Ovary (tissue), 9 donors: ENCODE data around the gene MED12. TPM values are rescaled to one million over a fixed set of nuclear protein-coding genes. Genes with fewer than 3 reads are reported as not detected.

ENCODE experiments used
- DNase-seq, 5 donors: peaks; one replicate each; pipeline ENCODE4 v3.0.0-alpha.2; 2019 to 2020
- H3K27ac ChIP-seq, 2 donors: fragments of 200-600 bp; one replicate each; pipeline versions ENCODE4 v1.5.1 to v1.8.0; 2019 to 2022
- H3K27me3 ChIP-seq: fragments of 200-600 bp; one replicate; pipeline ENCODE4 v1.8.0; 2022
- H3K36me3 ChIP-seq: fragments of 200-600 bp; sonication (generic); one replicate; pipeline ENCODE4 v1.5.1; 2019
- H3K4me1 ChIP-seq: one replicate; pipeline ENCODE4 v1.8.1; 2013; ENCODE audit warnings: mild to moderate bottlenecking, moderate library complexity; ENCODE audit not compliant: insufficient read depth
- H3K4me3 ChIP-seq: fragments of 200-600 bp; sonication (generic); one replicate; pipeline ENCODE4 v1.5.1; 2017
- H3K9me3 ChIP-seq, 2 donors: fragments of 200-600 bp in 1 of 2; sonication (generic) in 1 of 2; one replicate each; pipeline versions ENCODE4 v1.5.1 to v1.8.1; 2013 to 2019; ENCODE audit warnings: mild to moderate bottlenecking in 1 of 2, moderate library complexity in 1 of 2
- EP300 ChIP-seq: sonication (generic); formaldehyde crosslinking; IDR thresholded peaks from one replicate; pipeline ENCODE4 v1.6.1; 2017; ENCODE audit warnings: antibody characterized with exemption
- POLR2A ChIP-seq: fragments of 450-650 bp; IDR thresholded peaks from one replicate; pipeline ENCODE4 v1.6.1; 2017; ENCODE audit warnings: antibody characterized with exemption, mild to moderate bottlenecking, moderate library complexity
- WGBS, 3 donors: extraction: QIAGEN DNeasy Blood & Tissue Kit in 1 of 3; methylation state at CpG; one replicate each; pipeline versions ENCODE4 v1.1.5 to v1.1.7; 2013 to 2017; 5-methylcytosine and 5-hydroxymethylcytosine counted together
- intact Hi-C, 4 donors: fragments of 100-400 bp; cut with DNase I; formaldehyde crosslinking; loops; one replicate each; pipeline versions ENCODE4 v1.11.0 to v1.15.1; 2022 to 2023
- polyA plus RNA-seq, 2 donors: library from polyadenylated mRNA; stranded (reverse); fragments of 200-250 nt in 1 of 2; fragments of 350-450 nt in 1 of 2; fragmentation: Illumina TruSeq in 1 of 2; extraction: RNeasy Lipid Tissue Mini Kit (QIAGEN cat#74804) in 1 of 2; gene quantifications; one replicate each; pipeline ENCODE4 v1.2.3, GENCODE V29; 2013 to 2014
- total RNA-seq, 7 donors: library from RNA; depleted of rRNA in 2 of 7; stranded (reverse); fragments of >200 nt in 2 of 7; fragmentation: NEBNext Ultra II Directional in 3 of 7; extraction: Animal tissue kit (Norgen Biotek cat#: 25700) in 3 of 7; gene quantifications; one replicate each; pipeline versions ENCODE4 v1.1.0 to v1.2.4, GENCODE V29; 2016 to 2023
- TF ChIP-seq, protein P1 (sequence below), 3 donors: fragments of 450-650 bp in 2 of 3; fragments of 200-600 bp in 1 of 3; IDR thresholded peaks; one replicate each; pipeline versions ENCODE4 v1.5.1 to v1.8.0; 2016 to 2022; ENCODE audit warnings: antibody characterized with exemption in 3 of 3, mild to moderate bottlenecking in 1 of 3
- donor health status: DM: no; HTN: no; CAD: no; lungs with moderate emphysema.
- donor health status: DM: no; HTN: no; CAD: no.
- donor health status: Bipolar disorder and iron deficiency.
- donor health status: DM: yes; HTN: yes; CAD: no.
- donor health status: DM: no; HTN: no; CAD: no.
- donor health status: DM: yes; HTN: yes; CAD: no.

The MED12 gene
- total and polyA plus RNA-seq, 9 donors = 27.8 to 68.4 (median 52.2) TPM

DNA sequence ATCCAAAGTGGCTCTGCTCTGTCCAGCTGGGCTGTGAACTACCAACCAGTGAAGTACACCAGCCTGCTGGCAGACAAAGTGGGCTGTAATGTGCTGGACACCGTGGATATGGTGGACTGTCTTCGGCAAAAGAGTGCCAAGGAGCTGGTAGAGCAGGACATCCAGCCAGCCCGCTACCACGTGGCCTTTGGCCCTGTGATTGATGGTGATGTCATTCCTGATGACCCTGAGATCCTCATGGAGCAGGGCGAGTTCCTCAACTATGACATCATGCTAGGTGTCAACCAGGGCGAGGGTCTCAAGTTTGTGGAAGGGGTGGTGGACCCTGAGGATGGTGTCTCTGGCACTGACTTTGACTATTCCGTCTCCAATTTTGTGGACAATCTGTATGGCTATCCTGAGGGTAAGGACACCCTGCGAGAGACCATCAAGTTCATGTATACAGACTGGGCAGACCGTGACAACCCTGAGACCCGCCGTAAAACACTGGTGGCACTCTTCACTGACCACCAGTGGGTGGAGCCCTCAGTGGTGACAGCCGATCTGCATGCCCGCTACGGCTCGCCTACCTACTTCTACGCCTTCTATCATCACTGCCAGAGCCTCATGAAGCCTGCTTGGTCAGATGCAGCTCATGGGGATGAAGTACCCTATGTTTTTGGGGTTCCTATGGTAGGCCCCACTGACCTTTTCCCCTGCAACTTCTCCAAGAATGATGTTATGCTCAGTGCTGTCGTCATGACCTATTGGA lies 48.8 kb downstream of the MED12 start:
- Histone ChIP-seq H3K36me3 (no peaks in the 10 kb centered on the region), H3K4me3 (no peak overlapping the region), H3K4me1 (no peaks in the 10 kb centered on the region), H3K9me3 (no peaks in the 10 kb centered on the region), H3K27ac (no peak overlapping the region), H3K27me3 (no peaks in the 10 kb centered on the region)
- intact Hi-C loops = no loop called here
- no peak for DNase-seq
- 80 to 86% (median 83%) methylated on average over 17 of the region's 17 CpGs for WGBS, 3 donors
- TF ChIP-seq, protein P1, sequence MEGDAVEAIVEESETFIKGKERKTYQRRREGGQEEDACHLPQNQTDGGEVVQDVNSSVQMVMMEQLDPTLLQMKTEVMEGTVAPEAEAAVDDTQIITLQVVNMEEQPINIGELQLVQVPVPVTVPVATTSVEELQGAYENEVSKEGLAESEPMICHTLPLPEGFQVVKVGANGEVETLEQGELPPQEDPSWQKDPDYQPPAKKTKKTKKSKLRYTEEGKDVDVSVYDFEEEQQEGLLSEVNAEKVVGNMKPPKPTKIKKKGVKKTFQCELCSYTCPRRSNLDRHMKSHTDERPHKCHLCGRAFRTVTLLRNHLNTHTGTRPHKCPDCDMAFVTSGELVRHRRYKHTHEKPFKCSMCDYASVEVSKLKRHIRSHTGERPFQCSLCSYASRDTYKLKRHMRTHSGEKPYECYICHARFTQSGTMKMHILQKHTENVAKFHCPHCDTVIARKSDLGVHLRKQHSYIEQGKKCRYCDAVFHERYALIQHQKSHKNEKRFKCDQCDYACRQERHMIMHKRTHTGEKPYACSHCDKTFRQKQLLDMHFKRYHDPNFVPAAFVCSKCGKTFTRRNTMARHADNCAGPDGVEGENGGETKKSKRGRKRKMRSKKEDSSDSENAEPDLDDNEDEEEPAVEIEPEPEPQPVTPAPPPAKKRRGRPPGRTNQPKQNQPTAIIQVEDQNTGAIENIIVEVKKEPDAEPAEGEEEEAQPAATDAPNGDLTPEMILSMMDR (IDR thresholded peaks at IDR 0.05) = no peak
- TF ChIP-seq EP300 (no peak), POLR2A (no peak)

DNA sequence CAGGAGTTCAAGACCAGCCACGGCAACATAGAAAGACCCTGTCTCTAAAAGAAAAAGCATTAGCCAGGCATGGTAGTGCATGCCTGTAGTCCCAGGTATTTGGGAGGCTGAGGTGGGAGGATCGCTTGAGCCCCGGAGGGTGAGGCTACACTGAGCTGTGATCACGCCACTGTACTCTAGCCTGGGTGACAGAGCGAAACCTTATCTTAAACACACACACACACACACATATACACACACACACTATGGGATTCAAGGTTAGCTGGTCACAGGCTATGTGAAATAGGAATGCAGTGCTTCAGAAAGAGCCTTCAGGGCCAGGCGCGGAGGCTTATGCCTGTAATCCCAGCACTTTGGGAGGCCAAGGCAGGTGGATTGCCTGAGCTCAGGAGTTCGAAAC lies 49.7 kb downstream of the MED12 start:
- Histone ChIP-seq H3K4me1 (no peaks in the 10 kb centered on the region), H3K9me3 (no peaks in the 10 kb centered on the region), H3K4me3 (no peak overlapping the region), H3K27me3 (no peaks in the 10 kb centered on the region), H3K27ac (no peak overlapping the region), H3K36me3 (no peaks in the 10 kb centered on the region)
- 88 to 94% (median 92%) methylated on average over 8 of the region's 8 CpGs for WGBS, 3 donors
- TF ChIP-seq EP300 (no peak), POLR2A (no peak)
- TF ChIP-seq, protein P1 (IDR thresholded peaks at IDR 0.05) = no peak
- DNase-seq = no peak
- intact Hi-C loops = no loop called here

DNA sequence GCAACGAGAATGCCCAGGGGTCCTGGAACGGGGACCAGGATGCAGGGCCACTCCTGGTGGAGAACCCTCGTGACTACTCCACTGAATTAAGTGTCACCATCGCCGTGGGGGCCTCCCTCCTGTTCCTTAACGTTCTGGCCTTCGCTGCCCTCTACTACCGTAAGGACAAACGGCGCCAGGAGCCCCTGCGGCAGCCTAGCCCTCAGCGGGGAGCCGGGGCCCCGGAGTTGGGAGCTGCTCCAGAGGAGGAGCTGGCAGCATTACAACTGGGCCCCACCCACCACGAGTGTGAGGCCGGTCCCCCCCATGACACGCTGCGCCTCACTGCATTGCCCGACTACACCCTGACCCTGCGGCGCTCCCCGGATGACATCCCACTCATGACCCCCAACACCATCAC lies 51.2 kb downstream of the MED12 start:
- Histone ChIP-seq H3K27ac (no peak overlapping the region), H3K4me3 (no peak overlapping the region), H3K4me1 (no peaks in the 10 kb centered on the region), H3K36me3 (no peaks in the 10 kb centered on the region), H3K27me3 (no peaks in the 10 kb centered on the region), H3K9me3 (no peaks in the 10 kb centered on the region)
- no peak for DNase-seq
- WGBS, 3 donors = 83 to 90% (median 89%) methylated on average over 22 of the region's 22 CpGs
- TF ChIP-seq EP300 (no peak), POLR2A (no peak)
- TF ChIP-seq, protein P1 (IDR thresholded peaks at IDR 0.05) = no peak
- intact Hi-C loops = no loop called here

DNA sequence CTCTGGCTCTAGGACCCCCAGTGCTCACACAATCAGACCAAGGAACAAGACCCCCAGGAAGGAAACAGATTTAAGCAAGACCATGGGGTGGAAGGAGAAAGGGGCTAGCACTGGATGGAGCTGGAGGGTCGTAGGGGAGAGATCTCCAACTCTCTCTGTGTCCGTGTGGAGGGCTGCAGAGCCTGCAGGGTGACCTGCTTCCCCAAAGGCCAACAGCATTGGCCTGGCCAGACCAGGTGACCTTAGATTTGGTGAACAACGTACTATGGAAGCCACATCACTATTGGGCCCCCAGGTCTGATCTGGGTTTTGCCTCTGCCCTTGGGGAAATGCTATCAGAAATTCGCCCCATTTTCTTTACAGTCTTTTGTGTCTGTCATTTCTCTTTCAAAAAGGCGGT lies 52.3 kb downstream of the MED12 start:
- H3K9me3 ChIP-seq = no peaks in the 10 kb centered on the region
- no peaks in the 10 kb centered on the region for H3K27me3 ChIP-seq
- H3K27ac ChIP-seq = no peak overlapping the region
- WGBS, 3 donors = 65 to 72% (median 69%) methylated on average over 5 of the region's 5 CpGs
- H3K36me3 ChIP-seq = no peaks in the 10 kb centered on the region
- no peak for DNase-seq
- H3K4me3 ChIP-seq = no peak overlapping the region
- intact Hi-C loops = no loop called here
- TF ChIP-seq POLR2A (no peak), EP300 (no peak)
- TF ChIP-seq, protein P1 (IDR thresholded peaks at IDR 0.05) = no peak
- no peaks in the 10 kb centered on the region for H3K4me1 ChIP-seq
